ENCODE results near the gene LTB. TPM values are rescaled to one million over a fixed set of nuclear protein-coding genes. Genes with fewer than 3 reads are reported as not detected.

The LTB gene
- total RNA-seq, 1 experiment from 2014 or later = not detected

DNA sequence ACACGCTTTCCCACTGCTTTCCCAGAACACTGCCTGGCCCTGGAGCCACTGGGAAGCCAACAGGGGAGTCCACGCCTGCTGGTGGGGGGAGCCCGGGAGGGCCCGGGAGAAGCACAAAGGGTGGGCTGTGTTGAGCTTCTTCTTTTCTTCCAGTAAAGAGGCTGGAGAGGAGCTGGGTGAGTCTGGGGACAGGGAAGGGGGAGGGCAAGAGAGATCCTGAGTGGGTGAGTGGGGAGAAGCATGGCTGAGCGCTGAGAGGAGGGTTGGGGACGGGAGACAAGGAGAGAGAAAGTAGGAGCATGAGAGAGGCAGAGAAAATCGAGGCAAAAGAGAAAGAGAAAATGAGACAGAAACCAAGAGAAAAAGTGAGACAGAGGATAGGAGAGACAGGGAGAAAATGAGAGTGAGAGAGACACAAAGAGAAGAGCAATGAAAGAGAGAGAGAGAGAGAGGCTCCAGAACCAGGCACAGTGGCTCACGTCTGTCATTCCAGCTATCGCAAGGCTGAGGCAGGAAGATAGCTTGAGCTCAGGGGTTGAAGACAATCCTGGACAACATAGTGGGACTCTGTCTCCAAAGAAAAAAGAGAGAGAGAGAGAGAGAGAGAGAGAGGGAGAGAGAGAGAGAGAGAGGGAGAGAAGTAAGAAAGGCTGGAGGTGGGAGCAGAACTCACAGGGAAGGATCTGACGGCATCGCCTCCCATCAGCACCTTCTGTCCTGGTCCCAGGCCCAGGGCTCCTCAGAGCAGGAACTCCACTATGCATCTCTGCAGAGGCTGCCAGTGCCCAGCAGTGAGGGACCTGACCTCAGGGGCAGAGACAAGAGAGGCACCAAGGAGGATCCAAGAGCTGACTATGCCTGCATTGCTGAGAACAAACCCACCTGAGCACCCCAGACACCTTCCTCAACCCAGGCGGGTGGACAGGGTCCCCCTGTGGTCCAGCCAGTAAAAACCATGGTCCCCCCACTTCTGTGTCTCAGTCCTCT is 5.9 kb upstream of the LTB start:
- Histone ChIP-seq H4K91ac (ENCODE audit: insufficient read length, low read depth, low read length) (no peak overlapping the region), H3K18ac (ENCODE audit: insufficient read length, low read depth, low read length) (no peak overlapping the region), H3T11ph (ENCODE audit: low read length) (no peak overlapping the region), H3K4me1 (ENCODE audit: insufficient read depth, low read length) (no peaks in the 10 kb centered on the region; the same call in 1 of the 2 replicates), H3K23me2 (ENCODE audit: insufficient read length, low read depth, low read length, poor library complexity, severe bottlenecking) (peaks cover 2% of the 10 kb centered on the region), H3K23ac (ENCODE audit: insufficient read length, low read depth, low read length) (no peak overlapping the region), H2AK5ac (ENCODE audit: insufficient read length, low read length) (no peak overlapping the region), H3K79me2 (ENCODE audit: insufficient read depth, low read length) (no peaks in the 10 kb centered on the region), H2BK120ac (ENCODE audit: low read depth, low read length, poor library complexity, severe bottlenecking) (no peak overlapping the region), H3K27ac (ENCODE audit: insufficient read length, low read depth, low read length) (no peak overlapping the region), H4K5ac (ENCODE audit: insufficient read length, low read depth, low read length) (no peak overlapping the region), H3K9me3 (ENCODE audit: control insufficient read depth, low read depth, low read length) (no peaks in the 10 kb centered on the region), H4K20me1 (ENCODE audit: control insufficient read depth, insufficient read depth, insufficient read length) (no peaks in the 10 kb centered on the region), H2AFZ (ENCODE audit: low read length) (no peak overlapping the region), H3K14ac (ENCODE audit: insufficient read depth, low read length) (no peak overlapping the region), H3K56ac (ENCODE audit: insufficient read length, low read depth, low read length) (no peak overlapping the region), H3K79me1 (ENCODE audit: insufficient read depth, low read depth, low read length, poor library complexity, severe bottlenecking) (no peaks in the 10 kb centered on the region), H3K9ac (ENCODE audit: extremely low read depth, insufficient read length, low read length) (no peak overlapping the region), H3K4ac (ENCODE audit: low read depth, low read length) (no peak overlapping the region), H2BK20ac (ENCODE audit: low read depth, low read length, poor library complexity, severe bottlenecking) (no peak overlapping the region), H2BK15ac (ENCODE audit: low read depth, low read length) (no peak overlapping the region), H3K27me3 (ENCODE audit: insufficient read depth, low read length) (no peaks in the 10 kb centered on the region), H3K4me2 (ENCODE audit: insufficient read depth, insufficient read length, low read length) (no peak overlapping the region), H4K8ac (replicated peaks; ENCODE audit: insufficient read length, low read depth, low read length) (no peak overlapping the region), H2BK12ac (ENCODE audit: insufficient read length, low read depth, low read length) (no peak overlapping the region), H2BK5ac (ENCODE audit: insufficient read length, low read length) (no peak overlapping the region)
- no peak overlapping the region for H3K4me3 Mint-ChIP-seq
- peaks cover 10% of the 10 kb centered on the region for H3K27me3 Mint-ChIP-seq (ENCODE audit: low read depth)
- no peak for DNase-seq
- H3K27ac Mint-ChIP-seq = peak overlapping the region; percentile 3 to 65 (median 50); a peak in 2 of 7 replicates
- no CpG with 5 or more reads among the region's 12 CpGs for WGBS (ENCODE audit: extremely low coverage, insufficient read length, low lambda C conversion rate)
- TF ChIP-seq, protein P1, sequence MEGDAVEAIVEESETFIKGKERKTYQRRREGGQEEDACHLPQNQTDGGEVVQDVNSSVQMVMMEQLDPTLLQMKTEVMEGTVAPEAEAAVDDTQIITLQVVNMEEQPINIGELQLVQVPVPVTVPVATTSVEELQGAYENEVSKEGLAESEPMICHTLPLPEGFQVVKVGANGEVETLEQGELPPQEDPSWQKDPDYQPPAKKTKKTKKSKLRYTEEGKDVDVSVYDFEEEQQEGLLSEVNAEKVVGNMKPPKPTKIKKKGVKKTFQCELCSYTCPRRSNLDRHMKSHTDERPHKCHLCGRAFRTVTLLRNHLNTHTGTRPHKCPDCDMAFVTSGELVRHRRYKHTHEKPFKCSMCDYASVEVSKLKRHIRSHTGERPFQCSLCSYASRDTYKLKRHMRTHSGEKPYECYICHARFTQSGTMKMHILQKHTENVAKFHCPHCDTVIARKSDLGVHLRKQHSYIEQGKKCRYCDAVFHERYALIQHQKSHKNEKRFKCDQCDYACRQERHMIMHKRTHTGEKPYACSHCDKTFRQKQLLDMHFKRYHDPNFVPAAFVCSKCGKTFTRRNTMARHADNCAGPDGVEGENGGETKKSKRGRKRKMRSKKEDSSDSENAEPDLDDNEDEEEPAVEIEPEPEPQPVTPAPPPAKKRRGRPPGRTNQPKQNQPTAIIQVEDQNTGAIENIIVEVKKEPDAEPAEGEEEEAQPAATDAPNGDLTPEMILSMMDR (conservative IDR thresholded peaks at IDR 0.05) = no peak
- H3K9me3 Mint-ChIP-seq = no peaks in the 10 kb centered on the region; a peak in 1 of 5 replicates
- peaks cover 11 to 25% of the 10 kb centered on the region in 2 experiments for H3K4me1 Mint-ChIP-seq
- H3K36me3 Mint-ChIP-seq (ENCODE audit: insufficient read depth in 1 of 3, low read depth in 3 of 3) = no peaks in the 10 kb centered on the region
